Measurements from ENCODE around the gene NEK1.

- no peak for TF ChIP-seq CTCF (IDR thresholded peaks at IDR 0.05)
- no peak for TF ChIP-seq POLR2A (IDR thresholded peaks at IDR 0.05)
Observed at GRCh38 chr4:169428376-169428775, 184.0 kb downstream of the NEK1 start.
